Measurements from ENCODE around the gene UXT. TPM values are rescaled to one million over a fixed set of nuclear protein-coding genes. Genes with fewer than 3 reads are reported as not detected.
"Not testable (repeated sequence)": the region's sequence is repeated elsewhere in the genome, so short reads cannot be mapped to it uniquely, and the experiment has no call there.

Gene UXT
- polyA plus RNA-seq (ENCODE audit: insufficient read length in 4 of 4) = 100 to 1,000 TPM in 3 of 4 donors, 10 to 100 TPM in 1; 87.5 to 119 (median 112) TPM

GRCh38 chrX:47658684-47659420 lies at the start of gene UXT:
Gene UXT, minus strand, starts transcription at chrX:47659180. Its CDS starts 253 bp downstream, at chrX:47658927.
- peak; percentile 74 to 80 (median 78) for DNase-seq (ENCODE audit: low read depth in 4 of 4, low spot score in 3 of 4)

- DNase-seq (ENCODE audit: low read depth in 4 of 4, low spot score in 3 of 4) = no peak
These were observed 48.2 kb upstream of the UXT start for GRCh38 chrX:47707031-47707780.

- DNase-seq (ENCODE audit: low read depth in 4 of 4, low spot score in 3 of 4) = no peak
These were observed 47.6 kb upstream of the UXT start for GRCh38 chrX:47706575-47706974.

GRCh38 chrX:47704736-47705135 lies 45.8 kb upstream of the UXT start:
- no peak for DNase-seq (ENCODE audit: low read depth in 4 of 4, low spot score in 3 of 4)

GRCh38 chrX:47697181-47697580 lies 38.2 kb upstream of the UXT start:
- DNase-seq (ENCODE audit: low read depth in 4 of 4, low spot score in 3 of 4) = no peak

- DNase-seq (ENCODE audit: low read depth in 4 of 4, low spot score in 3 of 4) = no peak
These were observed 31.2 kb upstream of the UXT start for GRCh38 chrX:47690175-47690574.

- DNase-seq (ENCODE audit: low read depth in 4 of 4, low spot score in 3 of 4) = no peak
These were observed 28.3 kb upstream of the UXT start for GRCh38 chrX:47687263-47687662.

- DNase-seq (ENCODE audit: low read depth in 4 of 4, low spot score in 3 of 4) = no peak
These were observed 24.8 kb upstream of the UXT start for GRCh38 chrX:47683829-47684205.

GRCh38 chrX:47683184-47683828 lies 24.3 kb upstream of the UXT start:
- DNase-seq (ENCODE audit: low read depth in 4 of 4, low spot score in 3 of 4) = no peak

GRCh38 chrX:47675959-47676859 lies 17.2 kb upstream of the UXT start:
- DNase-seq (ENCODE audit: low read depth in 4 of 4, low spot score in 3 of 4) = not testable (repeated sequence)

- no peak for DNase-seq (ENCODE audit: low read depth in 4 of 4, low spot score in 3 of 4)
These were observed 15.8 kb upstream of the UXT start for GRCh38 chrX:47674776-47675175.

GRCh38 chrX:47665797-47666196 lies 6.8 kb upstream of the UXT start:
- not testable (repeated sequence) for DNase-seq (ENCODE audit: low read depth in 4 of 4, low spot score in 3 of 4)

- no peak for DNase-seq (ENCODE audit: low read depth in 4 of 4, low spot score in 3 of 4)
These were observed 5.8 kb upstream of the UXT start for GRCh38 chrX:47664737-47665136.

- no peak for DNase-seq (ENCODE audit: low read depth in 4 of 4, low spot score in 3 of 4)
These were observed 3.2 kb upstream of the UXT start for GRCh38 chrX:47662144-47662657.

GRCh38 chrX:47661539-47661938 lies 2.6 kb upstream of the UXT start:
- DNase-seq (ENCODE audit: low read depth in 4 of 4, low spot score in 3 of 4) = no peak

- no peak for DNase-seq (ENCODE audit: low read depth in 4 of 4, low spot score in 3 of 4)
These were observed 394 bp upstream of the UXT start for GRCh38 chrX:47659421-47659726.

- no peak for DNase-seq (ENCODE audit: low read depth in 4 of 4, low spot score in 3 of 4)
These were observed 688 bp downstream of the UXT start for GRCh38 chrX:47658301-47658683.

GRCh38 chrX:47651043-47651905 lies 7.7 kb downstream of the UXT start:
- no peak for DNase-seq (ENCODE audit: low read depth in 4 of 4, low spot score in 3 of 4)

All from left renal pelvis (tissue), 4 donors.